HG03521 (cell line): Measurements from ENCODE around the gene INSYN1.

ENCODE experiments used
- ATAC-seq: cut with Tn5 transposase; IDR thresholded peaks from one replicate; pipeline ENCODE4 v1.9.1; 2021; ENCODE audit warnings: mild to moderate bottlenecking, moderate library complexity; ENCODE audit not compliant: unreplicated experiment

The INSYN1 gene

GRCh38 chr15:73779974-73780373 is 26.8 kb upstream of the INSYN1 start:
- ATAC-seq: no peak

DNA sequence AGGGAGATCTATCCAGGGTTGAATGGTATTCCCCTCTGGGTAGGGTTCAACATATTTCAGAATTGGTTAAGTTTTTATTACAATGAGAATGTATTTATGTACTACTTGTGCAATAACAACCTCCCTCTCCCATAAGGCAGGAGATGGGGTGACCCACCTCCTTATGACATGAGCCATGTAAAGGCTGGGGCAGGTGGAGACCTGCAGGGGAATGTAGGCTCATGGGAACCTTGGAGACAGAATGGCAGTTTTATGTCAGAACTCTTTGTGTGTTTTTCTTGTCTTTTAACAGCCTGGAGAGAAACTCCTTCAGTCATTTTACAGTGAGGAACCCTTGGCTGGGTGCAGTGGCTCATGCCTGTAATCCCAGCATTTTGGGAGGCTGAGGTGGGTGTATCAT is 24.6 kb upstream of the INSYN1 start:
- no peak for ATAC-seq

GRCh38 chr15:73773428-73773827 is 20.3 kb upstream of the INSYN1 start:
- ATAC-seq: no peak

DNA sequence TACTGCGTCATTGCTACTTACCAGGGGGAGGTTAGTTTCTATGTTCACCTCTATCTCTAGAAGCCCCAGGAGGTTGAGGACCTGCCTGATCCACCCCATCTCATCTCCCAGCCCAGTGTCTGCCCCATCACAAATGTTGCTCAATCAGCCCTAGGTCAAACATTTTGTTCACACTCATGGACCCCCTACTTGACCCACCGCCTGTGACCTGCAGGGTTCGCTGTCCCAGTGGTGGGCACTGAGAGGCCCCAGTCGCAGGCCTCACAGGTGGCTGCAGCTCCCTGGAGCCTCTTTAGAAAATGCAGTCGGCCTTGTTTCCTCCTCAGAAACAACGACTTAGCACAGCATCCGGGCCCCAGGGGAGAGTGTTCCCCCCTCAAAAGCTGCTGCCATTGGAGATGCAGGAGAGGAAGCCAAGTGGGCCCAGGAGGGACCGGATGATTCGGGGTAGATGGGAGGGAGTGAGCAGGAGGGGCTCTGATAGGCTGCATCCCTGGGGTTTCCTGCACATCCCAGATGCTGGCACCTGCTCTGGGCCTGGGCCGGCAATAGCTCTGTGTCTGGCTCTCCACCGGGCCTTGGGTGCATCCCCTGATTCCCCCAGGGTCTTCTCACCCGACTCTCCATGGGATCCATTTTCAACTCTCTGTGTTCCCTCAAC is 18.4 kb upstream of the INSYN1 start:
- ATAC-seq: no peak

DNA sequence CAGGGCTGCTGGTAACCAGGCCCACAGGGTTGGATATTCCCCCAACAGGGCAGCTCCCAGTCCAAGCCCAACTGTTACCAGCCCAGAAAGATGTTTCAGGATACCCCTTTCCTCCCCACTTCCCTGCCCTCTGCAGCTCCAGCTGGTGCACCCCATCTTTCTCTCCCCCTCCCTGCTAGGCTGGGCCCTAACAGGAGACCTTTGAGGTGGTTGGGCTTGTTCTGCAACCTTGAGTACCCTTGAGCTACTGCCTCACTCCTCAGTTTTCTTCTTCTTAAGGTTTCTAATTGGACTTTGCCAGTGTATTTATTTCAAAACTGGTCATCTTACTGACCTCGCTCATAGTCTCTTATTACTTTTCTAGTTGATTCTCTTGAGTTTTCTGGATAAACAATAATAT is 16.9 kb upstream of the INSYN1 start:
- ATAC-seq: no peak

DNA sequence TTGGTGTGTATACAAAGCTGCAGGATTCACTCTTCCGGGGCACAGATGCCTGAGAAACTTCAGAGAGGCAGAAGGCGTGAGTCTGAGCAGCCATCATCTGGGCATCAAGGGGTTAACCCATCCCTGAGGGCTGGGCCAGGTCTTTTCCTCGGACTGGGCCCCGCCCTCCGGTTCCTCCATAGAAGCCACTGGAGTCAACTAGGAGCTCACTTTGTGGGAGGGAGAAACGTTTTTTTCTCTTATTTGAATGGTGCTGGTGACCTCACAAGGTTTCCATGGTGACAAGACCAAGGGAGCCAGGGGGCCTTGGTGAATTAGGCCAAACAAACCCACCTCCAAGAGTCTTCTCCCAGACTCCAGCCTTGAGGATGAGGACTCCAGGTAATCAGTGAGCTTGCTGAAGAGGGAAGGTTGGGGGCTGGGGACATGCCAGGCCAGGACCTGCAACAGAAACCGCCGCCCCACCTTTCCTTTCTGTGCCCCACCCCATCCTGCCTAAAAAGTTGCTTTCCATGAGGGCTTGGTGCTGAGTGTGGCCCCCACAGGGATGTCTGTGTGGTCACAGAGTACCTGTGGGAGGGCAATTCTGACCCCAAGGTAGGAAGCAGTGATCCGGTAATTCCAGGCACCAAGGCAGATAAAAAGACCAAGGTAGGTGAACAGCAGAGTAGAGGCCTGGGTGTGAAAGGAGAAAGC is 14.8 kb upstream of the INSYN1 start:
- no peak for ATAC-seq

DNA sequence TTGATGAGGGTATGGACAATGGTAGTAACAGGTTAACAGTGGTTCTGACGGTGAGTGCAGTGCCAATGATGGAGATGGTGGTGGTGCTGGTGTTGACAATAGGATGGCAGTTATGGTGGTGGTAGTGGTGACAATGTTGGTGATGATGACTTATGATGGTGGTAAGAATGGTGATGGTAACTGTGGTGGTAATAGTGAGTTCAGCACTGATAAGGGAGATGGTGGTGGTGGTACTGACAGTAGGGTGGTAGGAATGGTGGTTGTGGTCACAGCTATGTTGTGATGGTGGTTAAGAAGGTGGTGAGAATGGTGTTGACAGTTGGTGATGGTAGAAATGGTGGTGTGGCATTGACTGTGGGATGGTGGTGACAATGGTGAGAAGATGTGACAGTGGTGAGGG is 13.4 kb upstream of the INSYN1 start:
- no peak for ATAC-seq

DNA sequence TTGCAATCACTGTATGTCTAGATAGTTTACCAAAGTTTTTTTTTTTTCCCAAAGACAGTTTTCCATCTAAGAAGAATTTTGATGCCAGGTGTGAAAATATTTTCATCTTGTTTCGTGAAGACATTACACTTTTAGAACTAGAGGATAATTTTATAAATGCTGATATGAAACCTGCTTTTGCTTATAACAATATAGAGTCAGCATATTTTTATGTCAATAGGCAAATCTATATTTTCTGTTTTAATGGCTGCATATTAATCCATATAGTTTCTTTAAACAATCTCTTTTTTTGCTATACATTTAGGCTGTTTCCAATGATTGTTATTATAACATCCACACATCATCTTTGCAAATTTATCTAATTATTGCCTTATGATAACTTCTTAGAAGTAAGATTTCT is 12.6 kb upstream of the INSYN1 start:
- no peak for ATAC-seq

- no peak for ATAC-seq
Observed at GRCh38 chr15:73763931-73764330, 10.8 kb upstream of the INSYN1 start.

DNA sequence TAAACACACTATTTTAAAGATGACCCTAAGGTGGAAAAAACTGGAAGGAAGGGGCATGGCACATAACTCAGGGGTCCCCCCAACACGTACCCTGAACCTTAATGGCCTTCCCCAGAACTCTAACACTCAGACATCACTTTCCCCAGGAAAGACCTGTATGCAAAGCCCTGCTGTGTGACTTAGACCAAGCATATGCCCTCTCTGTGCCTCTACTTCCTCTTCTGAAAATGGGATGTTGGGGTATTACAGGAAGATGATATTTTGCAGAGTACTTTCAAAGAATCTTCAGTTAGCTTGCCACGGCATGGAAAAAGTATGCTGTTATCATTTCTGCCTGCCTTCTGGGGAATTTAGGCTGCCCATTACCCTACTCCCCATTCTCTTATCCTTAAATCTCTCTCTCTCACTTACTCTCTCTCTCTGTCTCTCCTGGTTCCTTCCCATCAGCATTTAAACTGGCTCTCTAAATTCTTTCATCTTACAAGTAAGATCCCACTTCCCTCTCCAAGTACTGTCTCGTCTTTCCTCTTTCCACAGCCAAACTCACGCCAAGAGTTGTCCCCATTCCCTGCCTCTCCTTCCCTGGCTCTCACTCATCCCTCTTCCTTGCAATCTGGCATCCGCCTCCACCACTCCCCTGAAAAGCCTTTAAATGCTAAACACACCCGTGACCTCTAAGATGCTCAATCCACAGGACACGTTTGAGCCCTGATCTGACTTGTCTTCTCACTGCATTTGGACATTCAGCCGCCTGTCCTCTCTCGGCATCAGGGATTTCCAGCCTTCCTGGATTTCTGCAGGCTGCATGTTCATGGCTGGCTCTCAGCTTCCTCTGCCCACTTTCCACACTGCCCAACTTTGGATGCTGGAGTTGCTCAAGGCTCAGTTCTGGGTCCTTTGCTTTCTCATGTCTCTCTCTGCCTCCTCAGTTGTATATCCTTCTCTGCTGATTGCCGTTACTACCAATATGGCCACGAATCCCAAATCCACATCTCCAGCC is 7.5 kb upstream of the INSYN1 start:
- no peak for ATAC-seq

GRCh38 chr15:73758461-73758860 is 5.3 kb upstream of the INSYN1 start:
- no peak for ATAC-seq

DNA sequence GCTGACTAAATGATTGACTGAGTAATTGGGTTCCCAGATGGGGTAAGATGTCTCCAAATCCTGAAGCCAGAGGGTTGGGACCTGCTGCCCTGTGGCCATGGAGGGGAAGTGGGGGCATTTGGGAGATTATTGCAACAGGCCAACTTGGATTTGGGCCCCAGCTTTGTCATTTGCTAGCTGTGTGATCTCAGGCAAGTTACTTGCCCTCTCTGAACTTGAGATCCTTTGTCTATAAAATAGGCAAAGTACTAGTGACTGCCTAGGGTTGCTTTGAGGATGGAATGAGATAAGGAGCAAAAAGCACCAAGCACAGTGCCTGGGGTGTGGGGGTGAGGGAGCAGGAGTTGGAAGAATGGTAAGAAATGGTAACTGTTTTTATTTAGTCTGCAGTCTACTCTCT is 4.4 kb upstream of the INSYN1 start:
- no peak for ATAC-seq

GRCh38 chr15:73756947-73757513 is 3.9 kb upstream of the INSYN1 start:
- no peak for ATAC-seq

- no peak for ATAC-seq
Observed at GRCh38 chr15:73756390-73756789, 3.2 kb upstream of the INSYN1 start.

DNA sequence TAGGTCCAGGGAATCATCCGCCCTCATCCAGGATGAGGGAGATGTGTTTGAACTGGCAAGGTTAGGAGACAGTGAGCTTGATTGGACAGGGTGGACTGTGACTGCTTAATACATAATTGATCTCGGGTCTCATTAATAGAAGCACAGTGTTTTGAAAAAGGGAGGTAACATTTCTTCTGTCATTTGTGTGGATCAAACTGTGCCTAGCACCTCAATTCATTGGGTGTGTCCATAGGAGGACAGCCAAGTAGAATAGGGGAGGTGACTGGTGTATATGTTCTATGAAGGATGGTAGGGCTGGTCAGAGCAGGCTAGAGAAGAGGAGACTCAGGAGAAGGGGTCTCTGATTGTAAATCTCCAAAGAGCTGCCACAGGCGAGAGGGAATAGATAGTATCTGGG is 2.8 kb upstream of the INSYN1 start:
- no peak for ATAC-seq

GRCh38 chr15:73755481-73755880 is 2.3 kb upstream of the INSYN1 start:
- ATAC-seq: no peak

DNA sequence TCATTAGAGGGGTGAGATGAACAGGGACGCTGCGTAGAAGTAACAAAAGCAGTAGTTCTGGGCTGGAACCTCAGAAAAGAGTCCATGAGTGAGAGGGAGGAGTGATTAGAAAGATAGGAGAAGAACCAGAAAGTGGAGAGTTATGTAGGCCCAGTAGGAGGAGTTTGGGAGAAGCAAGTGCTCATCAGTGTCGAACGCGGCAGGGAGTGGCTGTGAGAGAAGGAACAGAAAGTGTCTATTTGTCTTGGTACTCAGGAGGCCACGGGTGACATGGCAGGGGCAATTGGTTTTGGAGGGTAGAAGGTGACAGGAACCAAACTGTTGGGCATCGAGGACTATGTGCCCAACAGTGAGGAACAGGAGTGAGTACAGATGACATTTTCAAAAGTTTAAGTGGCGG is 1.3 kb upstream of the INSYN1 start:
- ATAC-seq: no peak

DNA sequence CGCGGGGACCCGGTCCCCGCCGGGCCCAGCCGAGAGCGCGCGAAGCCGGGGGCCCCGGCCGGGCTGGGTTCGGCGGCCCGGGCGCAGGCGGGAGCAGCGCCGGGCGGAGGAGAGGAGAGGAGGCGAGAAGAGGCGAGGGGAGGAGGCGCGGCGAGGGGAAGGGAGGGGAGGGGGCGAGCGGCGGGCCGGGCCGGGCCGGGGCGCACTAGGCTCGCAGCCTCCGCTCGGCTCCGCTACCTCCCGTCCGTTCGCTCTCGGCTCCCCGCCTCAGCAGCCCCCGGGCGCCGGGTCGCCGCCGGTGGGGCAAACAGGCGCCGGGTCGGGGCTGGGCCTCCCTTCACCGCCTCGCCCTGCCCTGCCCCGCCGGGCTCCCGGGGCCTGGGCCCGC is 351 bp downstream of the INSYN1 start:
- no peak for ATAC-seq

GRCh38 chr15:73751899-73752805 is 999 bp downstream of the INSYN1 start:
- ATAC-seq: no peak

GRCh38 chr15:73751511-73751898 is 1.6 kb downstream of the INSYN1 start:
- no peak for ATAC-seq
